ENCODE results near the gene WWOX. TPM values are rescaled to one million over a fixed set of nuclear protein-coding genes. Genes with fewer than 3 reads are reported as not detected.
"Not testable (repeated sequence)": the region's sequence is repeated elsewhere in the genome, so short reads cannot be mapped to it uniquely, and the experiment has no call there.

WWOX gene
- total RNA-seq, 1 donor from 2014 or later, result 15.8 TPM

- DNase-seq (ENCODE audit: low spot score), result not testable (repeated sequence)
Measured at GRCh38 chr16:78514888-78515287, 415.4 kb downstream of the WWOX start.

GRCh38 chr16:78515421-78515820, 416.0 kb downstream of the WWOX start:
- DNase-seq (ENCODE audit: low spot score), result no peak

GRCh38 chr16:78516006-78516736, 416.7 kb downstream of the WWOX start:
- no peak for DNase-seq (ENCODE audit: low spot score)

GRCh38 chr16:78519896-78520295, 420.4 kb downstream of the WWOX start:
- no peak for DNase-seq (ENCODE audit: low spot score)

GRCh38 chr16:78520470-78520869, 421.0 kb downstream of the WWOX start:
- DNase-seq (ENCODE audit: low spot score), result no peak

GRCh38 chr16:78522327-78522726, 422.9 kb downstream of the WWOX start:
- no peak for DNase-seq (ENCODE audit: low spot score)

- no peak for DNase-seq (ENCODE audit: low spot score)
Measured at GRCh38 chr16:78523212-78523985, 423.9 kb downstream of the WWOX start.

GRCh38 chr16:78524066-78524595, 424.7 kb downstream of the WWOX start:
- DNase-seq (ENCODE audit: low spot score), result no peak

- DNase-seq (ENCODE audit: low spot score), result no peak
Measured at GRCh38 chr16:78528265-78528664, 428.8 kb downstream of the WWOX start.

GRCh38 chr16:78529881-78530280, 430.4 kb downstream of the WWOX start:
- no peak for DNase-seq (ENCODE audit: low spot score)

- no peak for DNase-seq (ENCODE audit: low spot score)
Measured at GRCh38 chr16:78530283-78530682, 430.8 kb downstream of the WWOX start.

GRCh38 chr16:78535098-78535497, 435.6 kb downstream of the WWOX start:
- no peak for DNase-seq (ENCODE audit: low spot score)

GRCh38 chr16:78537511-78537910, 438.1 kb downstream of the WWOX start:
- DNase-seq (ENCODE audit: low spot score), result no peak

- no peak for DNase-seq (ENCODE audit: low spot score)
Measured at GRCh38 chr16:78538292-78538691, 438.8 kb downstream of the WWOX start.

- no peak for DNase-seq (ENCODE audit: low spot score)
Measured at GRCh38 chr16:78538919-78539318, 439.5 kb downstream of the WWOX start.

GRCh38 chr16:78542419-78542818, 443.0 kb downstream of the WWOX start:
- DNase-seq (ENCODE audit: low spot score), result no peak

GRCh38 chr16:78543023-78543422, 443.6 kb downstream of the WWOX start:
- no peak for DNase-seq (ENCODE audit: low spot score)

- DNase-seq (ENCODE audit: low spot score), result no peak
Measured at GRCh38 chr16:78549366-78549765, 449.9 kb downstream of the WWOX start.

- DNase-seq (ENCODE audit: low spot score), result no peak
Measured at GRCh38 chr16:78551487-78552085, 452.1 kb downstream of the WWOX start.

GRCh38 chr16:78552106-78552675, 452.7 kb downstream of the WWOX start:
- DNase-seq (ENCODE audit: low spot score), result no peak

GRCh38 chr16:78552716-78553115, 453.3 kb downstream of the WWOX start:
- no peak for DNase-seq (ENCODE audit: low spot score)

Data from mesenteric fat pad (tissue), 1 donor.